ENCODE data around the gene ZNF841.
"Not testable (repeated sequence)": the region's sequence is repeated elsewhere in the genome, so short reads cannot be mapped to it uniquely, and the experiment has no call there.

Gene ZNF841

GRCh38 chr19:52066258-52066863, 29.2 kb downstream of the ZNF841 start:
- no peak for DNase-seq

DNA sequence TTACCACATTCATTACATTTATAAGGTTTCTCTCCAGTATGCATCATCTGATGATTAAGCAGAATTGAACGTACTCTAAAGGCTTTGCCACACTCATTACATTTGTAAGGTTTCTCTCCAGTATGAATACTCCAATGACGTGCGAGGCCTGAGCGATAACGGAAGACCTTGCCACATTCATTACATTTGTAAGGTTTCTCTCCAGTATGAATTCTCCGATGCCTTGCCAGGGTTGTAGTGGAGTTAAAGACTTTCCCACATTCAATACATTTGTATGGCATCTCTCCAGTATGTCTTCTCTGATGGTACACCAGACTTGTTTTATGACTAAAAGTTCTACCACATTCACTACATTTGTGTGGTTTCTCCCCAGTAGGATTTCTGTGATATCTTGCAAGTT, 30.2 kb downstream of the ZNF841 start:
- no peak for DNase-seq

- not testable (repeated sequence) for DNase-seq
Measured at GRCh38 chr19:52056480-52056879, 39.1 kb downstream of the ZNF841 start.

GRCh38 chr19:52051736-52052135, 43.8 kb downstream of the ZNF841 start:
- DNase-seq = not testable (repeated sequence)

GRCh38 chr19:52048555-52049501, 46.7 kb downstream of the ZNF841 start, which contains the start of gene ZNF432:
ZNF432 (minus strand) TSS chr19:52048838; CDS start chr19:52046868, 1,970 bp downstream.
- DNase-seq = peak; percentile 98

DNA sequence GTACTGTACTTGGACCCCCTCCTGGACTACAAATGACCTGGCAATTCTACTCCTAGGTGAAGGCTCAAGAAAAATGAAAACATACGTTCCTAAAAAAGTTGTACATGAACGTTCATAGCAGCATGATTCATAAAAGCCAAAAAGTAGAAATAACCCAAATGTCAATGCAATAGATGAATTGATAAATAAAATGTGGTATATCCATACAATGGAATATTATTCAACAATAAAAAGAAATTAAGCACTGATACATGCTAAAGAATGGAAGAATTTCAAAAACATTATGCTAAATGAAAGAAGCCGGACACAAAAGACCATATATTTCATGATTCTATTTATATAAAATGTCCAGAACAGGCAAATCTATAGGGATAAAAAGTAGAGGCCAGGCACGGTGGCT, 56.4 kb downstream of the ZNF841 start:
- no peak for DNase-seq

- DNase-seq = no peak
Measured at GRCh38 chr19:52034051-52034728, 61.4 kb downstream of the ZNF841 start.

- no peak for DNase-seq
Measured at GRCh38 chr19:52028780-52029123, 66.8 kb downstream of the ZNF841 start.

DNA sequence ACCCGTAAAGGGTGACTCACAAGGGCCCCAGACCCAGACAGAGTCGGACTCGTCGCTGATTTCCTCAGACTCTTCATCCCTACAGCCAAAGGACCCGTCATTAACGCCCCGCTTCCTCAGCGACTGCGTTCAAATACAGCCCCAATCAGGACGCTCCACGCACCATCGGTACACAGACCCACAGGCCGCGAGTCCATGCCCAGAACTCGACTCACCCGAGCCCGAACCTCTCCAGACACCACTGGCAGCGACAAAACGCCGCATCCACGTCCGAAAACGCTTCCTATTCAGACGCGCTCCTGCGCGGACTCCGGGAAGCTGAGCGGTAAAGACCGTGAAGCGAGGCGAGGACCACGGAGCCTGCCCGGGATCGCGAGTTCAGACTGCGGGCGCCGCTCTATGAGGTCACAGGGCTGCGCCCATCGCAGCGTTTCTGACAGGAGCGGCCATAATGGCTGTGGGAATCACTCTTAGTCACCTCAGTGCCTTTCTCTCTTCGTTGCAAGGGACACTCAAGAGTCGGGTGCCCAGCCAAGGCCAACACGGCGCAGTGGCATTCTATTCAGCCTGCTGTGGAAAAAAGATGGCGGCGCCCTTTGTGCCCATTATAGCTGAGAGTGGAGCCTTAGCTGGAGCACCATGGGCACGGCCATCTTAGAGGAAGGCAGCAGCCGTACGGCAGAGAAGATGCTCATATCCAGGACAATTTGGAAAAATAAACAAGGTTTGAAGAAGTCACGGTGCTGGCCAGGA, 67.4 kb downstream of the ZNF841 start, which contains the start of gene ZNF614:
Gene ZNF614 (minus strand): TSS at position 353 of the 753 bp plus-strand sequence. CDS start 2,634 bp downstream, outside the sequence.
- DNase-seq = peak; percentile 97

DNA sequence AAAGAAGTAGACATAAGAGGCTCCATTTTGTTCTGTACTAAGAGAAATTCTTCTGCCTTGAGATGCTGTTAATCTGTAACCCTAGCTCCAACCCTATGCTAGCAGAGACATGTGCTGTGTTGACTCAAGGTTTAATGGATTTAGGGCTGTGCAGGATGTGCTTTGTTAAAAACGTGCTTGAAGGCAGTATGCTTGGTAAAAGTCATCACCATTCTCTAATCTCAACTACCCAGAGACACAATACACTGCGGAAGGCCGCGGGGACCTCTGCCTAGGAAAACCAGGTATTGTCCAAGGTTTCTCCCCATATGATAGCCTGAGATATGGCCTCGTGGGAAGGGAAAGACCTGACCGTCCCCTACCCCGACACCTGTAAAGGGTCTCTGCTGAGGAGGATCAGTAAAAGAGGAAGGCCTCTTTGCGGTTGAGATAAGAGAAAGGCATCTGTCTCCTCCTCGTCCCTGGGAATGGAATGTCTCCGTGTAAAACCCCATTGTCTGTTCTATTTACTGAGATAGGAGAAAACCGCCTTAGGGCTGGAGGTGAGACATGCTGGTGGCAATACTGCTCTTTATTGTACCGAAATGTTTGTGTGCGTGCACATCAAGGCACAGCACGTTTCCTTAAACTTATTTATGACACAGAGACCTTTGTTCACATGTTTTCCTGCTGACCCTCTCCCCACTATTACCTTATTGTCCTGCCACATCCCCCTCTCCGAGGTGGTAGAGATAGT, 69.1 kb downstream of the ZNF841 start:
- DNase-seq = not testable (repeated sequence)

GRCh38 chr19:52024478-52024877, 71.1 kb downstream of the ZNF841 start:
- DNase-seq = not testable (repeated sequence)

- DNase-seq = no peak
Measured at GRCh38 chr19:52022193-52022592, 73.4 kb downstream of the ZNF841 start.

DNA sequence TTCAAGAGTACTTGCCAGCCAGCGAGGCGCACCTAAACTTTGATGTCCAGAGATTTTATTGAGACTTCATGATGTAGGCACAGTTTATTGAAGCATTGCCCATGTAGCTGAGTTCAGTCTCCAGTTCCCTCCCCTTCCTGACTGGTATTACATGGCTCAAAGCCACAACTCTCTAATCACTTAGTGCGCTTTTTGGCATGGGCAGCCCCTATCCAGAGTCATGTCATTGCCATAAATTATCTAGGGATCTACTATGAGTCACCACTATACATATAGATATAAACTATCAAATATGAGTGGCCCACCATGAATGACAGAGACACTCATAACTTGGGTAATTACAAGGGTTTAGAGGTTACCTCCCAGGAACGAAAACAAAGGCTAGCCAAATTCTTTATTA, 75.1 kb downstream of the ZNF841 start:
- DNase-seq = no peak

All from eye (tissue), 1 donor.